Subcutaneous adipose tissue (tissue), 4 donors: ENCODE data around the gene MAPK4. TPM values are rescaled to one million over a fixed set of nuclear protein-coding genes. Genes with fewer than 3 reads are reported as not detected.

Experiments used
- total RNA-seq, 4 donors: library from RNA; depleted of rRNA; stranded (reverse); fragments of >200 nt; gene quantifications; one replicate each; pipeline ENCODE4 v1.1.0, GENCODE V29; 2016
- TF ChIP-seq, protein P1 (sequence below): fragments of 450-650 bp; IDR thresholded peaks from one replicate; pipeline ENCODE4 v1.5.1; 2016; ENCODE audit warnings: low read depth, mild to moderate bottlenecking, control low read depth, antibody characterized with exemption, moderate library complexity

Gene MAPK4
- total RNA-seq, 4 donors from 2014 or later, result 0.16 to 0.51 (median 0.22) TPM; not detected in 1

DNA sequence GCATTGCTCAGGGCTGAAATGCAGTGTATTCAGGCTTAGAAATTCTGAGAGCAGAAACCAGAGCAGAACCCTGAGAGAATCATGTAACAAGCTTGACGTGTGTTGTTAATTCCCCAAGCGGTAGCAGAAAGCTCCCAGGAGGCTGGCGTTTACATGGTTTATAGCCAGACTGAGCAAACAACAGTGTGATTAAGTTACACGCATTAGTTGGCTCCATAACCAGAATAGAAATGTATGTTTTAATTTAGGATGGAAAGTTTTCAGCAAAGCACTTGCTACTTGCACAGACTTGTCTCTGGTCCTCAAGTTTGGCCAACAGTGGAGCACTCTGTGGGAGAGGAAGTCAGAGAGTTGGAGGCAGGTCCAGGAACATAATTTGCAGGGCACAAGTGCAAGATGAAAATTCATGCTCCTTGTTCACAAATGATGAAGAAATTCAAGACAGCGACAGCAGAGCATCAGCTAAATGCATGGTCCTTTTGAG is 69.3 kb downstream of the MAPK4 start:
- TF ChIP-seq, protein P1, sequence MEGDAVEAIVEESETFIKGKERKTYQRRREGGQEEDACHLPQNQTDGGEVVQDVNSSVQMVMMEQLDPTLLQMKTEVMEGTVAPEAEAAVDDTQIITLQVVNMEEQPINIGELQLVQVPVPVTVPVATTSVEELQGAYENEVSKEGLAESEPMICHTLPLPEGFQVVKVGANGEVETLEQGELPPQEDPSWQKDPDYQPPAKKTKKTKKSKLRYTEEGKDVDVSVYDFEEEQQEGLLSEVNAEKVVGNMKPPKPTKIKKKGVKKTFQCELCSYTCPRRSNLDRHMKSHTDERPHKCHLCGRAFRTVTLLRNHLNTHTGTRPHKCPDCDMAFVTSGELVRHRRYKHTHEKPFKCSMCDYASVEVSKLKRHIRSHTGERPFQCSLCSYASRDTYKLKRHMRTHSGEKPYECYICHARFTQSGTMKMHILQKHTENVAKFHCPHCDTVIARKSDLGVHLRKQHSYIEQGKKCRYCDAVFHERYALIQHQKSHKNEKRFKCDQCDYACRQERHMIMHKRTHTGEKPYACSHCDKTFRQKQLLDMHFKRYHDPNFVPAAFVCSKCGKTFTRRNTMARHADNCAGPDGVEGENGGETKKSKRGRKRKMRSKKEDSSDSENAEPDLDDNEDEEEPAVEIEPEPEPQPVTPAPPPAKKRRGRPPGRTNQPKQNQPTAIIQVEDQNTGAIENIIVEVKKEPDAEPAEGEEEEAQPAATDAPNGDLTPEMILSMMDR, result no peak

DNA sequence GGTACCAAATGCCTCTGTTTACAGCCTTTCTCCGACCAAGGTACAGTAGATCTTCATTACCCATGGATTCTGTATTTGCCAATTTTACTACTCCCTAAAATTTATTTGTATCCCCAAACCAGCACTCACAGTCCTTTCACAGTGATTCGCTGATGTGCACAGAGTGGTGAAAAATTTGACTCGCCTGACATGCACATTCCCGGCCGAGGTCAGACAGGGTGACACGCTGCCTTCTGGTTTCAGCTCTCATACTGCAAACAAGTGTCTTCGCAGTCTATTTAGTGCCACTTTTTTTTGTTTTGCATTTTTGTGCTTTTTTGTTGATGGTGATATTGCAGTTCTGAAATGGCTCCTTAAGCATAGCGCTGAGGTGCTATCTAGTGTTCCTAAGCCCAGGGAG is 71.0 kb downstream of the MAPK4 start:
- TF ChIP-seq, protein P1, result no peak

DNA sequence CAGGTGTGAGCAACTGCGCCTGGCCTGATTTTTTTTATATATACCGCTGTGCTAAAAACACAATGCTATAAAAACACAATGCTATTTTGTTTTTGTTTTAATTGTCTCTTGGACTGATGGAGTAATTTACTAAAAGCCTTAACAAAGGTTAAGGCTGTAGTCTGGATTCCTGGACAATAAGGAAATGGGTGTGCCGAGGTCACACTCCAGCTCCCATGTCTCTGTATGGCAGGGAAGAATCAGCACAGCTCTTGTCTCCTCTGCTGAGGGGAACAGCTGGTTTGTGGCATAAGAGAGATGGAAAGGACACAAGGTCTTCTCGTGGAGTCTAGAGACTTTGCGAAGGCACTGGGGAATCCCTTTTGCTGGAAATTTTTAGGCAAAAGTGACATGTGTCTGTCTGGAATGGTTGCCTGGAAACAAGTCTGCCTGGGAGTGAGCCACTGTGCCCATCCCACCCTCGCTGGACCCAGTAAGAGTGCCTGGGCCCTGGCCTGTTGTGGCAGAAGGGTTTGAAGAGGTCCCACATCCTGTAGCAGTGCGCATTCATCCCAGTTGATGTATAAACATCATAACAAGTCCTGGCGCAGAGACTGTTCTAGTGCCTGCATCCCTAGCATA is 73.1 kb downstream of the MAPK4 start:
- TF ChIP-seq, protein P1, result no peak

DNA sequence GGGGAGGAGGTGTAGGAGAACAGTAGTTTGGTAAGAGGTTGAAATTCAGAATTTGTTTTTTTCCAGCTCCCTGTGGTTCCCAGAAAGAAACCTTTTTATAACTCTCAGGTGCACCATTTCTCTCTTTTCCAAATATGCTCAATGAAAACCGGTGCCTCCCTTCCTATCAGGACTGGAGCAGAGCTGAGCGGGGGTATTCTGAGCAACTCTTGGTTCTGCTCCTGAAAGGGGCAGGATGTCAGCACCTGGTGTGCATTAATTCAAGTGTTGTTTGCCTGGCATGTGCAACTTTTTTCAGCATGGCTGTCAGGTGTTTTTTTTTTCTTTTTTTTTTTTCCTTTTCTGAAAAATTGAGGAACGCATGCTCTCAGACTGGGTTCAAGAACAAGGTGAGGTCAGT is 74.1 kb downstream of the MAPK4 start:
- TF ChIP-seq, protein P1, result no peak

DNA sequence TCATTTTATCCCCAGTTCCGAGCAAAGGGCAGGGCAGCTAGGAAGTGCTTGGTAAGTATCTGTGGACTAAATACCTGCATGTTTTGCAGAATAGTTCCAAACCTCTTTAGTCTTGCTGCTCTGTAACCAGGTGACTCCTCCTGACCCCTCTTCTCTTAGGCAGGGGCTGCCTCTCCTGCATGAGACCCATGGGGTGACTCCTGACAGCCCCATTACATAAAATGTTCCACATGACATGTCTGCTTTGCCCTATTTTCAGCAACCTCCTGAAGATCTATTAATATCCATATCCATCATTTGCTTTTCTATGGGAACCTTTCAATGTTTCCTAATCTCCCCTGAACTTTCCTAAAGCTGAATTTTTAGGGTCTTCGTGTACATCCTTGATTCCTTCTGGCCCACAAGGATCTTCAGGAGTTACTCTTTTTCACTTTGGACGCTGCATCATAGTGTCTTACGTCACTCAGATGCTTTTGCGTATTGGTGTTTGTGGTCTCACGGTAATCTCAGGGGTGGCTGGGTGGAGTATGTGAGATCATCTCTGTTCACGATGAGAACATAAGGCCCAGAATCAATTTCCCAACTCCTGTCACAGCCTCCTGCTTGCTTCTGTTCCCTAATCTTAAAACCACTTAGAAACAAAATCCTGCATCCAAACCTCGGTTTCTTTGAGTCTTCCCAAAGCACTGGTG is 76.6 kb downstream of the MAPK4 start:
- TF ChIP-seq, protein P1, result no peak

DNA sequence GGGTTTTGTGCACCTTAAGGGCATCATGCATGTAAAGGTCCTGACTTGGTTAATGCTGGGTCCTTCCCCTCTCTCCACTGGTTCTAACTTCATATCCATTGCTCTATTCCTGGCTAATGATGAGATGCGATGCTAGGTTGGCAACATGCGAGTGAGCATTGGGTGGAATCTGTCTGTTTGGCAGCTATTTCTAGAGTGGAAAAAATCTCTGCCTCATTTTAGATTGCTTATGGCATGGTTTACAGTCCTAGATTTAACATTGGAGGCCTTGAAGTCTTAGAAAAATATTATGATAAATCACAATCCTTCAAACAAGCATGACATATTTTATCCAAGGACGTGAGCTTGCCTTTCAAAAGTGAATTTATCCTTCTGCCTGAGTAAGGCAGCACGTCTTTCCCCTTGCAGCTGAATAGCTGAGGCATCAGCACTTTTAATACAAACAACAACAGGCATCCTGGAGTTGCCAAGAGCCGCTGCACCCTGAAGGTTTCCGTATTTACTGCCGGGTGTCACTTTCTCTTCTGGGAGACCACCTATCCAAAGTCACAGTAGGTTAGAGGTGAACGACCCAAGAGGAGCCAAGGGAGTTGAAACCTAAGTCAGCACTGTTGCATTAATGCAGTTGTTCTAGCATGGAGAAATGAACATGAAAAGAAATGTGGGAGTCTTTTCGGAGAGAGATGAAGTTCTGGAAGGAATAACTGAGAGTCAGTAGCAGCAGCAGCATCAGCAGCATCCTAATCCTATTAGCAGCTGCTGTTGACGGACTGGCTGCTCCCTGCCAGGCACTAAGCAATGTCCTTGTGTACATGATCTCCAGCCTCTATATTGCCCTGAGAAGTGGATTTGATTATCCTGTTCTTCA is 78.4 kb downstream of the MAPK4 start:
- TF ChIP-seq, protein P1, result no peak
